OCI-LY7 (cell line): Measurements from ENCODE around the gene KLHL21. TPM values are rescaled to one million over a fixed set of nuclear protein-coding genes. Genes with fewer than 3 reads are reported as not detected.

ENCODE experiments used
- BruUV-seq: library from RNA; stranded (reverse); fragments of 400-500 nt; replicated peaks from 2 replicates; lab custom pipeline; 2021; lab: Mats Ljungman, UMichigan
- CTCF ChIA-PET: fragments of 300-600 bp; sonication (Branson Sonifier 250); formaldehyde crosslinking; loops from one replicate; lab custom pipeline; 2022; ENCODE audit warnings: antibody characterized with exemption; ENCODE audit not compliant: unreplicated experiment; lab: Charles Lee
- POLR2A ChIA-PET: fragments of 300-600 bp; sonication (Branson Sonifier 250); formaldehyde crosslinking; loops from one replicate; lab custom pipeline; 2022; ENCODE audit warnings: antibody characterized with exemption; lab: Charles Lee
- DNase-seq: peaks from one replicate; pipeline ENCODE4 v3.0.0-alpha.2; 2015; ENCODE audit warnings: low spot score
- H2AFZ ChIP-seq: fragments of 200-600 bp; sonication (generic), shearing (Covaris generic); 2 replicates; pipeline ENCODE4 v1.6.1; 2014; ENCODE audit warnings: mild to moderate bottlenecking, antibody characterized with exemption, low read length, moderate library complexity
- H3K27ac ChIP-seq: fragments of 200-600 bp; sonication (generic); 2 replicates; pipeline ENCODE4 v1.5.1; 2014; ENCODE audit warnings: mixed run types, low read depth, mild to moderate bottlenecking, moderate library complexity, low read length, inconsistent platforms; ENCODE audit not compliant: poor library complexity, severe bottlenecking
- H3K36me3 ChIP-seq: fragments of 200-600 bp; sonication (generic); 2 replicates; pipeline ENCODE4 v1.6.1; 2014; ENCODE audit warnings: mild to moderate bottlenecking, antibody characterized with exemption, low read length, moderate library complexity, mixed read lengths; ENCODE audit not compliant: insufficient read depth
- H3K4me1 ChIP-seq: fragments of 200-600 bp; sonication (generic); 2 replicates; pipeline ENCODE4 v1.5.1; 2014; ENCODE audit warnings: mild to moderate bottlenecking, low read length; ENCODE audit not compliant: insufficient read depth, poor library complexity, severe bottlenecking
- H3K4me2 ChIP-seq: fragments of 200-600 bp; sonication (generic); 2 replicates; pipeline ENCODE4 v1.6.1; 2014; ENCODE audit warnings: mild to moderate bottlenecking, low read length
- H3K4me3 ChIP-seq: fragments of 200-600 bp; sonication (generic); 2 replicates; pipeline ENCODE4 v1.5.1; 2014; ENCODE audit warnings: mild to moderate bottlenecking, low read depth, low read length; ENCODE audit not compliant: poor library complexity, severe bottlenecking
- H3K79me2 ChIP-seq: fragments of 200-600 bp; sonication (generic); 2 replicates; pipeline ENCODE4 v1.6.1; 2016; ENCODE audit warnings: low read depth, mild to moderate bottlenecking, low read length, moderate library complexity, mixed read lengths; ENCODE audit not compliant: insufficient read depth
- H3K9me2 ChIP-seq: fragments of 200-600 bp; sonication (generic); 2 replicates; pipeline ENCODE4 v1.6.1; 2016; ENCODE audit warnings: mild to moderate bottlenecking, low read length, mixed read lengths; ENCODE audit not compliant: insufficient read depth
- H3K9me3 ChIP-seq: fragments of 200-600 bp; sonication (generic); 2 replicates; pipeline ENCODE4 v1.6.1; 2014; ENCODE audit warnings: mild to moderate bottlenecking, mixed run types, low read length, mixed read lengths
- H4K20me1 ChIP-seq: fragments of 200-600 bp; sonication (generic); 2 replicates; pipeline ENCODE4 v1.6.1; 2014; ENCODE audit warnings: mild to moderate bottlenecking, antibody characterized with exemption, low read length, moderate library complexity, mixed read lengths; ENCODE audit not compliant: insufficient read depth
- CTCF ChIP-seq: fragments of 200-600 bp; sonication (generic); conservative IDR thresholded peaks from 2 replicates; pipeline ENCODE4 v1.5.1; 2014; ENCODE audit warnings: mild to moderate bottlenecking, antibody characterized with exemption, low read length, moderate library complexity, mixed read lengths
- EZH2phosphoT487 ChIP-seq: fragments of 200-600 bp; sonication (generic); IDR thresholded peaks from 2 replicates; pipeline ENCODE4 v1.6.1; 2018; ENCODE audit warnings: low read depth, borderline replicate concordance, mild to moderate bottlenecking, mixed run types, antibody characterized with exemption, low read length, moderate library complexity, mixed read lengths
- intact Hi-C: fragments of 100-400 bp; cut with micrococcal nuclease; formaldehyde crosslinking; loops from one replicate; pipeline ENCODE4 v1.10.0; 2022; ENCODE audit not compliant: unreplicated experiment
- total RNA-seq, 2 experiments: library from RNA; depleted of rRNA in 1 of 2; stranded (reverse); fragments of >200 nt in 1 of 2; shearing (Covaris generic) in 1 of 2; gene quantifications; 2 replicates each; pipeline ENCODE4 v1.2.3, GENCODE V29; 2014 to 2022

The KLHL21 gene
- total RNA-seq, 2 experiments from 2014 or later = 7.4 to 7.6 TPM

GRCh38 chr1:6578624-6579373 lies 23.9 kb downstream of the KLHL21 start:
- Histone ChIP-seq H4K20me1 (no peaks in the 10 kb centered on the region), H2AFZ (peak overlapping the region; percentile 60; the same call in 1 of the 2 replicates), H3K79me2 (peaks cover 19% of the 10 kb centered on the region), H3K4me3 (peak overlapping the region; percentile 86), H3K27ac (no peak overlapping the region), H3K36me3 (peaks cover 4% of the 10 kb centered on the region; the same call in 1 of the 2 replicates), H3K4me2 (peak overlapping the region; percentile 73), H3K9me2 (no peaks in the 10 kb centered on the region), H3K4me1 (peaks cover 29% of the 10 kb centered on the region), H3K9me3 (no peaks in the 10 kb centered on the region)
- intact Hi-C loops = no loop called here
- POLR2A ChIA-PET = interaction anchor here (0.7 kb wide), 1 partner anchor 620 kb away, joined by 3 read pairs; no protein-coding TSS in a partner anchor
- BruUV-seq = no TSS peak
- DNase-seq = no peak
- CTCF ChIA-PET = interaction anchor here (1.3 kb wide), 1 partner anchor 8 kb away, joined by 5 read pairs; no protein-coding TSS in a partner anchor
- no peak for TF ChIP-seq CTCF
- no peak for TF ChIP-seq EZH2phosphoT487

- Histone ChIP-seq H3K27ac (no peak overlapping the region), H4K20me1 (no peaks in the 10 kb centered on the region), H2AFZ (no peak overlapping the region), H3K9me2 (no peaks in the 10 kb centered on the region), H3K4me2 (no peak overlapping the region), H3K79me2 (peaks cover 19% of the 10 kb centered on the region), H3K4me1 (peaks cover 29% of the 10 kb centered on the region), H3K36me3 (peaks cover 4% of the 10 kb centered on the region; the same call in 1 of the 2 replicates), H3K4me3 (no peak overlapping the region), H3K9me3 (no peaks in the 10 kb centered on the region)
- ChIA-PET POLR2A (interaction anchor here (0.7 kb wide), 1 partner anchor 24 kb away, joined by 3 read pairs; the partner anchor contains the start of gene KLHL21), CTCF (no interaction called here)
- no peak for DNase-seq
- BruUV-seq = no TSS peak
- intact Hi-C loops = no loop called here
- TF ChIP-seq CTCF = no peak
- no peak for TF ChIP-seq EZH2phosphoT487
These were observed 24.7 kb downstream of the KLHL21 start for GRCh38 chr1:6577831-6578525.
